Adrenal gland (tissue), 12 donors: Measurements from ENCODE around the gene MED23. TPM values are rescaled to one million over a fixed set of nuclear protein-coding genes. Genes with fewer than 3 reads are reported as not detected.

Source experiments
- DNase-seq, 7 donors: peaks; one replicate each; pipeline ENCODE4 v3.0.0-alpha.2; 2019 to 2020
- H3K27ac ChIP-seq, 5 donors: fragments of 200-600 bp; sonication (generic) in 4 of 5; 1 replicate in 3 of 5; 2 replicates in 2 of 5; pipeline versions ENCODE4 v1.5.1 to v1.8.0; 2016 to 2020; ENCODE audit warnings: mild to moderate bottlenecking in 1 of 5
- H3K27me3 ChIP-seq: fragments of 200-600 bp; 2 replicates; pipeline ENCODE4 v1.8.0; 2021
- H3K36me3 ChIP-seq, 2 donors: fragments of 200-600 bp; replicated peaks in 1 of 2; 1 replicate in 1 of 2; 2 replicates in 1 of 2; pipeline versions ENCODE4 v1.5.1 to v1.8.0; 2018 to 2022
- H3K4me1 ChIP-seq, 2 donors: fragments of 200-600 bp; replicated peaks in 1 of 2; 1 replicate in 1 of 2; 2 replicates in 1 of 2; pipeline versions ENCODE4 v1.5.1 to v1.8.0; 2018 to 2021
- H3K4me3 ChIP-seq, 4 donors: fragments of 200-600 bp; sonication (generic) in 3 of 4; one replicate each; pipeline ENCODE4 v1.5.1; 2016 to 2018
- H3K9me3 ChIP-seq, 3 donors: fragments of 200-600 bp; sonication (generic) in 1 of 3; replicated peaks in 1 of 3; 1 replicate in 2 of 3; 2 replicates in 1 of 3; pipeline versions ENCODE4 v1.5.1 to v1.8.0; 2016 to 2021
- POLR2A ChIP-seq, 2 donors: fragments of 450-650 bp; IDR thresholded peaks; one replicate each; pipeline ENCODE4 v1.6.1; 2017; ENCODE audit warnings: antibody characterized with exemption in 2 of 2, mild to moderate bottlenecking in 2 of 2, moderate library complexity in 1 of 2
- WGBS, 4 donors: extraction: QIAGEN DNeasy Blood & Tissue Kit in 2 of 4; methylation state at CpG; one replicate each; pipeline versions ENCODE4 v1.1.5 to v1.1.7; 2013 to 2017; 5-methylcytosine and 5-hydroxymethylcytosine counted together
- intact Hi-C, 2 donors: fragments of 100-400 bp; cut with DNase I; formaldehyde crosslinking; loops; one replicate each; pipeline versions ENCODE4 v1.14.1 to v1.15.0; 2022 to 2023
- polyA plus RNA-seq, 3 donors: library from polyadenylated mRNA; stranded (reverse); fragments of 200-250 nt in 2 of 3; fragments of 350-450 nt in 1 of 3; fragmentation: Illumina TruSeq in 1 of 3; extraction: RNeasy Lipid Tissue Mini Kit (QIAGEN cat#74804) in 1 of 3; gene quantifications; one replicate each; pipeline ENCODE4 v1.2.3, GENCODE V29; 2013 to 2014
- total RNA-seq, 9 donors: library from RNA; depleted of rRNA in 4 of 9; stranded (reverse); fragments of >200 nt in 4 of 9; fragments of 120-200 nt in 1 of 9; fragmentation: NEBNext Ultra II Directional in 1 of 9; extraction: Animal tissue kit (Norgen Biotek cat#: 25700) in 1 of 9; gene quantifications; one replicate each; pipeline versions ENCODE4 v1.1.0 to v1.2.4, GENCODE V29; 2013 to 2023
- TF ChIP-seq, protein P1 (sequence below), 6 experiments: fragments of 450-650 bp in 4 of 6; fragments of 200-600 bp in 2 of 6; sonication (generic) in 1 of 6; IDR thresholded peaks; 1 replicate in 5 of 6; 2 replicates in 1 of 6; pipeline versions ENCODE4 v1.5.1 to v1.8.0; 2016 to 2021; ENCODE audit warnings: antibody characterized with exemption in 6 of 6, mild to moderate bottlenecking in 2 of 6, moderate library complexity in 1 of 6
- donor health status: healthy with polysubstance abuse.
- donor health status: Bipolar disorder and iron deficiency.
- donor health status: DM: yes; HTN: yes; CAD: no.
- donor health status: DM: no; HTN: no; CAD: no.
- donor health status: DM: no; HTN: no; CAD: no.
- donor health status: DM: yes; HTN: yes; CAD: no.

The MED23 gene
- total and polyA plus RNA-seq, 12 donors: 16.9 to 46.1 (median 27.8) TPM

- TF ChIP-seq, protein P1, sequence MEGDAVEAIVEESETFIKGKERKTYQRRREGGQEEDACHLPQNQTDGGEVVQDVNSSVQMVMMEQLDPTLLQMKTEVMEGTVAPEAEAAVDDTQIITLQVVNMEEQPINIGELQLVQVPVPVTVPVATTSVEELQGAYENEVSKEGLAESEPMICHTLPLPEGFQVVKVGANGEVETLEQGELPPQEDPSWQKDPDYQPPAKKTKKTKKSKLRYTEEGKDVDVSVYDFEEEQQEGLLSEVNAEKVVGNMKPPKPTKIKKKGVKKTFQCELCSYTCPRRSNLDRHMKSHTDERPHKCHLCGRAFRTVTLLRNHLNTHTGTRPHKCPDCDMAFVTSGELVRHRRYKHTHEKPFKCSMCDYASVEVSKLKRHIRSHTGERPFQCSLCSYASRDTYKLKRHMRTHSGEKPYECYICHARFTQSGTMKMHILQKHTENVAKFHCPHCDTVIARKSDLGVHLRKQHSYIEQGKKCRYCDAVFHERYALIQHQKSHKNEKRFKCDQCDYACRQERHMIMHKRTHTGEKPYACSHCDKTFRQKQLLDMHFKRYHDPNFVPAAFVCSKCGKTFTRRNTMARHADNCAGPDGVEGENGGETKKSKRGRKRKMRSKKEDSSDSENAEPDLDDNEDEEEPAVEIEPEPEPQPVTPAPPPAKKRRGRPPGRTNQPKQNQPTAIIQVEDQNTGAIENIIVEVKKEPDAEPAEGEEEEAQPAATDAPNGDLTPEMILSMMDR (IDR thresholded peaks at IDR 0.05): no peak
- no peak for TF ChIP-seq POLR2A (IDR thresholded peaks at IDR 0.05)
- WGBS, 4 donors: 87 to 95% (median 92%) methylated on average over 2 of the region's 2 CpGs
- H3K4me1 ChIP-seq: no peaks in the 10 kb centered on the region
- no peak overlapping the region for H3K27ac ChIP-seq
- DNase-seq: no peak
- H3K9me3 ChIP-seq: no peaks in the 10 kb centered on the region
- intact Hi-C loops: no loop called here
- H3K4me3 ChIP-seq: no peak overlapping the region
- no peaks in the 10 kb centered on the region for H3K36me3 ChIP-seq
- H3K27me3 ChIP-seq: no peaks in the 10 kb centered on the region
These were observed 29.2 kb upstream of the MED23 start for GRCh38 chr6:131657222-131657621.

- no peak overlapping the region for H3K4me3 ChIP-seq
- WGBS, 4 donors: 84 to 95% (median 91%) methylated on average over 3 of the region's 3 CpGs
- H3K9me3 ChIP-seq: no peaks in the 10 kb centered on the region
- DNase-seq: no peak
- no peaks in the 10 kb centered on the region for H3K36me3 ChIP-seq
- no peaks in the 10 kb centered on the region for H3K27me3 ChIP-seq
- intact Hi-C loops: no loop called here
- H3K27ac ChIP-seq: no peak overlapping the region
- TF ChIP-seq, protein P1 (IDR thresholded peaks at IDR 0.05): no peak
- no peak for TF ChIP-seq POLR2A (IDR thresholded peaks at IDR 0.05)
- H3K4me1 ChIP-seq: no peaks in the 10 kb centered on the region
These were observed 28.6 kb upstream of the MED23 start for GRCh38 chr6:131656667-131657066.

- Histone ChIP-seq H3K4me3 (no peak overlapping the region), H3K27me3 (no peaks in the 10 kb centered on the region), H3K4me1 (no peaks in the 10 kb centered on the region), H3K9me3 (no peaks in the 10 kb centered on the region), H3K27ac (no peak overlapping the region), H3K36me3 (no peaks in the 10 kb centered on the region)
- 94 to 100% (median 95%) methylated on average over 2 of the region's 2 CpGs for WGBS, 4 donors
- TF ChIP-seq, protein P1 (IDR thresholded peaks at IDR 0.05): no peak
- no peak for TF ChIP-seq POLR2A (IDR thresholded peaks at IDR 0.05)
- DNase-seq: no peak
- intact Hi-C loops: no loop called here
These were observed 27.9 kb upstream of the MED23 start for GRCh38 chr6:131655951-131656350.

GRCh38 chr6:131655387-131655786, 27.3 kb upstream of the MED23 start:
- TF ChIP-seq POLR2A (IDR thresholded peaks at IDR 0.05): no peak
- TF ChIP-seq, protein P1 (IDR thresholded peaks at IDR 0.05): no peak
- WGBS, 4 donors: 85 to 96% (median 89%) methylated on average over 3 of the region's 3 CpGs
- intact Hi-C loops: no loop called here
- Histone ChIP-seq H3K36me3 (no peaks in the 10 kb centered on the region), H3K9me3 (no peaks in the 10 kb centered on the region), H3K4me1 (no peaks in the 10 kb centered on the region), H3K27ac (no peak overlapping the region), H3K27me3 (no peaks in the 10 kb centered on the region), H3K4me3 (no peak overlapping the region)
- DNase-seq: no peak
